GM18526 (cell line): ENCODE data around the gene YAE1.

Experiments used
- POLR2A ChIP-seq: IDR thresholded peaks from 3 replicates; pipeline ENCODE4 v1.6.1; 2011; ENCODE audit not compliant: insufficient read length; ENCODE audit errors: extremely low read depth

Gene YAE1

DNA sequence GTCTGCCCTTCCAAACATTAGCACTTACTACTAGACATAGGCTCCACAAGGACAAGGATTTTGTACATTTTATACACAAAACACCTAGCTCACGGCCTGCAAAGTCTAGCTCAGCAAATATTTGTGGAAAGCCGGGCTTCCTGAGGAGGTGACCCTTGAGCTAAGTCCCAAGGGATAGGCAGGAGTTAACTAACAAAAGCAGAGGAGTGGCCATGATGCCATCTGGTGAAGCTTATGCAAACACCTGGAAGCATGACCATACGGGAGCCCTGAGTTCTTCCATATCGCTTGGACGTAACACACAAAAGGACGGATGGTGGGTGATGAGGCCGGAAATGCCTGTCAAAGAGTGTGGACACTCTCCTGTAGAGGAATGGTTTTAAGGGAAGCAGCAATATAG is 25.9 kb upstream of the YAE1 start:
- TF ChIP-seq POLR2A = no peak

DNA sequence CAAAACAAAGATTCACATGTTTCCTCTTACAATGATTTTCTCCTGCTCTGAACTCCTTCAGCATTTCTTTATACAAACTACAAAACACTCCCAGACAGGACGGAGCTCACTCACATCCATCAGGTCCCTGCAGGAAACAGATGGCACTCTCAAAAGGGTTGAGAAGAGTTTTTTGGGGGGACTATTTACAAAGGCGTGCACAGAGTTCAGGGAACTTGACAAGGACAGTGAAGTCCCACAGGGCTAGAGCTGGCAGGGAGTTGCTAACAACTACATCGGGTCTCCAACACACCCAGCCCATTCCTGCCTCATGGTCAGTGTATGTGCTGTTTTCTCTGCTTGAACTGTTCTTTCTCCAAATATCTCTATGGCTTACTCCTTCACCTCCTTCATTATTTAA is 24.7 kb upstream of the YAE1 start:
- no peak for TF ChIP-seq POLR2A

DNA sequence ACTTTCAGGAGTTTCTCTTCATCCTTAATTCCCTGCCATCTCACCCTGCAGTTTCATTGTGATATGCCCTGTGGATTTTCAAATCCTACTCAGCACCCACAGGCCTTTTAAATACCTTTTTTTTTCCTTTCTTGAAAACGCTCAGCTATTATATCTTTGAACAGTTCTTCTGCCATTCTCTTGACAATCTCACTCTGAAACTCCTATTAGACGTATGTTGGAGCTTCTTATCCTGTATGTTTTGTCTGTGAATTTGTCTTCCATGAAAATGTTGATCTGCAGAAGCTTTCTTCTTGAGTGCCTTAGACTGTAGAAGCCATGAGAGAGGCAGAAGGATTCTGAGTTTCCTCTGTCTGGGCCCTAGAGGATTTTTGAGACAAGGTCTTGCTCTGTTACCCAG is 18.9 kb upstream of the YAE1 start:
- no peak for TF ChIP-seq POLR2A

DNA sequence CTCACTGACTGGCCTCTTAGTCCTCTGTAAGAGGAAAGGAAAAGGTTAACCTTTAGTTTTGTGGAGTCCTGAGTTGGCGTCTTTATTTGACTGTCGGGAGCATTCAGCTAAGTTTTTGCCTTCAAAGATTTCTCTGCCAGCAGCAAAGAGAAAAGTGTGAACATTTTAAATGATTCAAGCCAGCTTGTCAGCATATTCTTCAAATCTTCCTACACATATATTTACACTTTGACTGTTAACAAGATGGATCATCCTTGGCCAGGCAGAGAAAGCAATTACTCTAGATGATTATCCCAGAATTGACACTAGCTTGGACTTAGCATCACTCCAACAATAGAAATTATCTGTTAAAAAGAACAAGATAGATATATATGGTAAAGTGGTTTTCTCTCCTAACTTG is 15.8 kb upstream of the YAE1 start:
- no peak for TF ChIP-seq POLR2A

DNA sequence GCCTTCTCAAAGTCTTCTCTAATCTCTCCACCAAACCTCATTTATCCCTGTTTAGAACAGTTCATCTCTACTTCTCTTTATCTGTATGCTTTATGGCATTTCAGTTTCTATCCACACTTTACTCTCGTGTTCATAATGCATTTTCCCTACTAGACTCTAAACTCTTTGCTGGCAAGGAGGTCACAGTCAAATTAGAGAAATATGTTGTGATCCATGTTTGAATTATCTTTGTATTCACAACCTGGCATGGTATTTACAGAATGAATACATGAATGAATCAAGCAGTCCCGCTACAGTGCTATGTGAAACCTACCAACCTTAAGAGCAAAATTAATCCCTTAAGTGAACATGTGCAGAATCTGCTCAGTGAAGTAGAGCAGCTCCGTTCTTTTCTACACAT is 12.8 kb upstream of the YAE1 start:
- no peak for TF ChIP-seq POLR2A

DNA sequence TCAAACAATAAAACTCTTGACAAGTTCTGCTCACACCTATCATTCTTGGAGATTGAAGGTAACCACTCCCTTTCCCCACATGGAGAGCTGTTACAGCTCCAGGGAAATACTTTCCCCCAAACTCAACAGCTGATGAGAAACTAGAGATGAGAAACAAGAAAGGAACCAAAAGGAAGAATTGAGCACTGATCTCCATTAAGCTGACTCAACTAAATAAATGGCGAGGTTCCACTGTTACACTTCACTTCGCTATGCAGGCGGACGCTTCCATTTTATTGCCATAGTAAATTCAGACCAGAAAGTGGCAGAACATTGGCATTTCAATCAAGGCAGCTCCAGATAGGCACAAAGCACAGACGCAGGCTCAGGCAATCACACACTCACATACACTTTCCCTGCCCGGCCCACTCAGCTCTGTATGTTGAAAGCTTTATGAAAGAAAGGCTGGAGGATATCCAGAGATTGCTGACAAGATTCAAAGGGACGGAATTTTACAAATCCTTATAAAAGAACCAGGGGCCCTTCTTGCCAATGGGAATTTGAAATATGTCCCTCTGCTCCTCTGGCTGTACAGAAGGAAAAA is 11.5 kb upstream of the YAE1 start:
- TF ChIP-seq POLR2A = no peak

DNA sequence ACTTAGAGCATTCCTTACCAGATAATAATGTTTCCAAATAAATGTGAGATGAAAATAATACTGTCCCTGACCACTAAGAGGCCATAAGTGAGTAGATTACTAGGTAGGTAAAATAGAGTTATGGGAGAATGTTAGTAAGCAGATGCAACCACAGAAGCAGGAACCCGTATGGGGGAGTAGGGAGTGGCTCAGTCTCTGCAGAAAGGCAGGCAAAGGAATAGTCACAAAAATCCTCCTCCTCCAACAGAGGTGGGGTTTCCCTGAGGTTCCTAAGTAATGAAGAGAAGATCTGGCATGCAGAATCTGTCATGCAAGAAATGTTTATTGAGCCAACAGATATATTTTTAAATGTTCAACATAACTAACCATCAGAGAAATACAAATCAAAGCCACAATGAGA is 9.0 kb upstream of the YAE1 start:
- no peak for TF ChIP-seq POLR2A

DNA sequence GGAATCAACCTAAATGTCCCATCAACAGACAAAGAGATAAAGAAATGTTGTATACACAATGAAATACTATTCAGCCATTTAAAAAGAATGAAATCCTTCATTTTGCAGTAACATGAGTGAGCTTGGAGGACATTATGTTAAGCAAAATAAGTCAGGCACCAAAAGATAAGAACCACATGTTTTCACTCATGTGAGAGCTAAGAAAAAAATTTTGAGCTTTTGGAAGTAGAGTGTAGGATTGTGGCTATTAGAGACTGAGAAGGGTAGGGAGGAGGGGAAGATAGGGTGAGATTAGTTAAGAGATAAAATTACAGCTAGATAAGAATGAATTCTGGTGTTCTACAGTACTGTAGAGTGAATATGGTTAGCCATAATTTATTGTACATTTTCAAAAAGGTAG is 8.3 kb upstream of the YAE1 start:
- TF ChIP-seq POLR2A = no peak

DNA sequence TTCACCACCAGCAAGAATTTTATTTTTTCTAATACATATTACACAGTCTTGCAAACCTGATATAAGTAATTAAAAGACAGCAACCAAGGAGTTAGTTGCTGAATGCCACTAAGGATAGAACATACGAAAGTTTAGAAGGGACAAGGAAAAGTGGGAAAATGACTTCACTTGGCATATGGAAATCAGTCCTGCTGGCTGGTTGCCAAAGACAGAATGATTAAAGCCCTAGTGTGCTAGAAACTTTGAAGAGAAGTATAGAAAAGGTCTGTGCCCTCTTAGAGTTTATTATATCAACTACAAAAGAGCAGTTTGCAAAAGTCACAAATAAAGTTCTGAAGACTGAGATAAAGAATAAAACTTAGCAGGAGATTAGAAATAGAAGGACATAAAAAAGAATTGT is 5.8 kb upstream of the YAE1 start:
- TF ChIP-seq POLR2A = no peak

DNA sequence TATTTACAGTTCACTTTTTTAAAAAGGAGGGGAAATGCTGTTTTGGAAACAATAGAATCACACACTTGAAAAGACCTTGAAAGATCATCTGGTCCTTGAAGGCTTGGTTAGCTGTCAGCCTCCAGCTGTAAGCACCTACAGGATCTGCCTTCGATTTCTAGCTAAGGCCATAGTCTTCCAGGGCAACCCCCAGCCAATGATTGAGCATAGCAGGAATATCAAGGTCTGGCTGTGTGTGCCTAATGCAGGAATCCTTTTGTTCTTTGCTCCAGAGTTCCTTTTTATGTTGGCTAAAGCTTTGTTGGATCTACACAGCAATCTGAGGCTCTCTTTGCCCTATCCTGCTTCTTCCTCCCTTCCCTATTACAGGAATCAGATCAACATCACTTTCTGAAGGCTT is 5.2 kb upstream of the YAE1 start:
- no peak for TF ChIP-seq POLR2A

DNA sequence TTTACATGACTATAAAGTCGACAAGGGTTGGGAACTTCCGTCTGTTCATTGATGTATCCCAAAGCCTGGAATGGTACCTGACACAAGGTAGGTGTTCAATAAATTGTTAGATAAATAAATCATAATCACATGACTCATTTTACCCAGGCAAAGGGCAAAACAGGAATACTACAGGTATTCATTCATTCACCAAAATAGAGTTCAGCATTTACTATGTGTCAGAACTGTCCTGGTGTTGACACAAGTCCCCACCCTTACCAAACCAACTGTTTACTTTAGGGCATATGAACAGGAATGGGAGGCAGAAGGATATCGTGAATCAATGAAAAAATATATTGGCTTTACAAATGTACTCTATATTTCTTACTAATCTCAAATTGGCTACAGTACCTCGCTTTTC is 666 bp upstream of the YAE1 start:
- TF ChIP-seq POLR2A = no peak

DNA sequence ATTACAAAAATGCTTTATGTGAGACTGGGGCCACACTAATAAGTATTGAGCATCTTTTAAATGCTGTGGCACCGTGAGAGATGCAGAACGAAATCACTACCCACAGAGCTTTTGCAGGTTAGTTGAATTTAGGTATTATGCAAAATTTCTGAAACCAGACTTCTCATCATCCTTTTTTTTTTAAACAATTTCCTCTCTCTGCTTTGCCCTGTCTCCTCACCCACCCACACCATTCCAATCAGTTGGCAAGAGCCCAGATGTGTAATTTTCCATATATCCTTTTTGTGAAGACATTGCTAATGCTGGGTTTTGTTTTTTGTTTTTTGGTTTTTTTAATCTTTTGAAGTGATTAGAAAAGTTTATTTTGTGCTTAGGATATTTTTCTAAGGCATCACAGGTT is 1.1 kb downstream of the YAE1 start:
- TF ChIP-seq POLR2A = no peak

DNA sequence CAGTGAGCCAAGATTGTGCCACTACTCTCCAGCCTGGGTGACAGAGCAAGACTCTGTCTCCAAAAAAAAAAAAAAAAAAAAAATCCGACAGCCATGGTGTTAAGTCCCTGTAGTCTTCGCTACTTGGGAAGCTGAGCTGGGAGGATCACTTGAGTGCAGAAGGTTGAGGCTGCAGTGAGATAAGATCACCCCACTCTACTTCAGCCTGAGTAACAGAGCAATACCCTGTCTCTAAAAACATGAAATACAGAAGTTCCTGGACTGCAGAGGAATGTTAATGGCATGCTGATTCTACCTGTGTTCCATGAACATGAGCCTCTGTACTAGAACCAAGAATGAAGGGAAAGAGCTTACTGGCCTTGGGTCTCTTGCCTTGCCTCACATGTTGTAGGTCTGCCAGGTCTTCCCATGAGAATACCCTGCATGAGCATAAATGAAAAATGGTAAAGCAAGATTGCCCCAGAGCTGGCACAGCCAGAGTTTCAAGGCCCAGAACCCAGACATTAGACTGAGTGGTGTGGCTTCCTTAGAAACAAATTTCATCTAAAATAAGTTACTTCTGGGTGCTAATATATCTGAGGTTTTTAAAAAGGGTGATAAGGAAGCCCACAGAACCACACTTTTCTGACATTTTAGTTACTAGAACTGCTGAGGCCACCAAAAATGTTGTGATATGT is 8.6 kb downstream of the YAE1 start:
- TF ChIP-seq POLR2A = no peak

DNA sequence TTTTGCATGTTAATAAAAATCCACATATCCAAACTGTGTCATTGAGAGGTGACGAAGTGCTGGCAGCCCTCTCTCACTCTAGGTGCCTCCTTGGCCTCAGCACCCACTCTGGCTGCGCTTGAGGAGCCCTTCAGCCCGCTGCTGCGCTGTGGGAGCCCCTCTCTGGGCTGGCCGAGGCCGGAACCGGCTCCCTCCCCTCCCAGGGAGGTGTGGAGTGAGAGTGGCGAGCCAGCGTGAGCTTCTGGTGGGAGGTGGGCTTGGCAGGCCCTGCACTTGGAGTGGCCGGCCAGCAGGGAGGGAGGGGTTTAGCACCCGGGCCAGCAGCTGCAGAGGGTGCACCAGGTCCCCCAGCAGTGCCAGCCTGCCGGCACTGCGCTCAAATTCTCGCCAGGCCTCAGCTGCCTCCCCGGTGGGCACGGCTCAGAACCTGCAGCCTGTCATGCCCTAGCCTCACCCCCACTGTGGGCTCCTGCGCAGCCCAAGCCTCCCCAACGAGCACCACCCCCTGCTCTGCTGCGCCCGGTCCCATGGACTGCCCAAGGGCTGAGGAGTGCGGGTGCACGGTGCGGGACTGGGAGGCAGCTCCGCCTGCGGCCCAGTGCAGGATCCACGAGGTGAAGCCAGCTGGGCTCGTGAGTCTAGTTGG is 11.1 kb downstream of the YAE1 start:
- no peak for TF ChIP-seq POLR2A

DNA sequence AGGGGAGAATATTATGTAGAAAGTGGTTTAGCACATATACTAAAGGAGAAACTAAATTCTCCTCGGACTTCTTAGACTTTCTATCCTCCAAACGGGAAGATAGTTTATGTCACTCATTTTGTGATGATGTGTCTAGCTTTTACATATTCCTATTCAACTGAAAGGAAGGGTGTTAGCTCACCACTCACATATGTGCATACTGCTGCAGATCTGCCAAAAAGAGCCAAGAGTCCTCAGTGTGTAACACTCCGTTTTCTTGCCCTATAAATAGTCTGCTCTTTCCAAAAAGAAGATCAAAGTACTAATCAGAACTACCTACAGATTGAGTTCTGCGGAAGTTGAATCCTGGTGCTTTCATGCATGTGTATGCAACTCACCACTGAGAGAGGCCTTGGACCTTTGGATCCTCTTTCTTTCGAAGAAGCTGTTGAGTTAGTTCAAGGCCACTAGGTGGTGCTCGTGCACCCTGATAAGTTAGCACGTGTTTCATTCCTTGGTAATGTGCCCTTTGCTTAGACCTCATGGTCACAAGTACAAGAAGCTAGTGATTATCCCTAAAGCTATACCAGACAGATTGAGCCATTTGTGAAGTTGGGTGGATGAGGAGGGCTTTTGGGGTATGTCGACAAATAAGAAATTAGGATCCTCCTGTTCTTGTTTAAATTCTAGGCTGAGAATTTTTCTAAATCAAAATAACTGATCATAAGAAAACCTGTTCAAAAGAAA is 14.1 kb downstream of the YAE1 start:
- TF ChIP-seq POLR2A = no peak

DNA sequence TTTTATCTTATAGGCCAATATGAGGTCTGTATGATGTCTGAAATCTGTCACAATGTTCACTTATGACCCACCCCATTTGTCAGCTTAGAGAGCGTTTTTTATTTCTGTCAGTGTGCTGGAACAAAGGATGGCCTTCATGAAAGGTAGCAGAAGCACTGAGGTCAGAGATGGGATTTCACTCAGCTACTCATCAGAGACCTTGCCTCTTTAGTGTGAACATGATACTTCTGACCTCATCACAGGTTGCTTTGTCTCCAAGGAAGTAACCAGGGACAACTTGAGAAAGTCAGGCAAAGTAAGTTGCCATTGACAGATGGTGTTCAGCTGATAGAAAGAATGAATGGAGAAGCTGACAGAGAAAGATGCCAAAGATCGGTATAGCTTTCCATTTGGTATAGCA is 16.3 kb downstream of the YAE1 start:
- no peak for TF ChIP-seq POLR2A

DNA sequence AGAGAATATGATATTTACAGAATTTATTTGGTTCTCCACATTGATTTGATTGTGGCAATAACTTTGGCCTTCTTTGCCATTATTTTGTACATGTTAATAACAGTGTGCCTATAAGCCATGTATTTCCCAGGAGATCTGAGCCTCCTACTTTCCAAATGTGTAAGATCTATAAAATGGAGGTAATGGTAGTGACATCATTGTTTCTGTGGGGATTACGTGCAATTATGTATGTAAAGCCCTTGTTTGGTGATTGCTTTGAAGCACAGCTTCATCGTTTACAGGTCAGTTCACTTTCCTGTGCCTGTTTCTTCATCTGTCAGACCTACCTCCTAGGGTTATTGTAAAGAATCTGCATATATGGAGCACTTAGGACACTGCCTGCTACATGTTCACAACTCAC is 17.3 kb downstream of the YAE1 start:
- no peak for TF ChIP-seq POLR2A

DNA sequence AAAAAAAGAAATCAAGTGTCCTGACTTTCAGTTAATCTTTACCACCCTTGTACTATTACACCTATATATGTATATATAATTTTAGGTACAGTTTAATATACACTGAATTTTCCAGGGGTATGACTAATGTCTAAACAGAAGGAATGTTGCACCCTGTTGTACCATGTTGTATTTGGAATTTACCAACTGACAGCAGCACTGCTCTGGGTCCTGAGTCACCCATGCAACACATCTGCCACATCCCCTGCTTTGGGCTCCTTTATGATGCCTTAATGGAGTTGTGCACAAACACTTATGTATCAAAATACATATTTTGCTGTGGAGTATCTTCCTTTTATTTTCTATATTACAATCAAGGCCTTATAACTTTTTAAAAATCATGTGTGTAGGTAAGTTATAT is 21.2 kb downstream of the YAE1 start:
- TF ChIP-seq POLR2A = no peak
